Subcutaneous abdominal adipose tissue (tissue), 5 donors: Measurements from ENCODE around the gene ZNF70.

Experiments used
- H3K27ac ChIP-seq: one replicate; pipeline ENCODE4 v1.7.0; 2013; ENCODE audit warnings: low read depth, mild to moderate bottlenecking, inconsistent platforms, low read length, moderate library complexity
- H3K27me3 ChIP-seq, 5 donors: one replicate each; pipeline ENCODE4 v1.7.0; 2013; ENCODE audit warnings: low read length in 5 of 5, inconsistent platforms in 1 of 5; ENCODE audit not compliant: control insufficient read depth in 5 of 5, insufficient read depth in 4 of 5
- H3K36me3 ChIP-seq, 5 donors: one replicate each; pipeline ENCODE4 v1.7.0; 2013; ENCODE audit warnings: low read length in 5 of 5; ENCODE audit not compliant: control insufficient read depth in 5 of 5, insufficient read depth in 5 of 5
- H3K4me1 ChIP-seq, 5 donors: one replicate each; pipeline ENCODE4 v1.7.0; 2013; ENCODE audit warnings: low read length in 5 of 5, mild to moderate bottlenecking in 3 of 5, moderate library complexity in 1 of 5; ENCODE audit not compliant: control insufficient read depth in 5 of 5, insufficient read depth in 5 of 5
- H3K4me3 ChIP-seq, 5 donors: one replicate each; pipeline ENCODE4 v1.7.0; 2013; ENCODE audit warnings: low read length in 5 of 5, low read depth in 1 of 5
- H3K9ac ChIP-seq, 5 donors: one replicate each; pipeline ENCODE4 v1.7.0; 2013; ENCODE audit warnings: low read length in 5 of 5, mild to moderate bottlenecking in 4 of 5, moderate library complexity in 3 of 5
- H3K9me3 ChIP-seq, 5 donors: one replicate each; pipeline ENCODE4 v1.7.0; 2013; ENCODE audit warnings: low read length in 5 of 5; ENCODE audit not compliant: control insufficient read depth in 5 of 5
- donor health status: healthy.
- donor health status: healthy.
- donor health status: healthy.
- donor health status: healthy.
- donor health status: healthy.

ZNF70 gene

DNA sequence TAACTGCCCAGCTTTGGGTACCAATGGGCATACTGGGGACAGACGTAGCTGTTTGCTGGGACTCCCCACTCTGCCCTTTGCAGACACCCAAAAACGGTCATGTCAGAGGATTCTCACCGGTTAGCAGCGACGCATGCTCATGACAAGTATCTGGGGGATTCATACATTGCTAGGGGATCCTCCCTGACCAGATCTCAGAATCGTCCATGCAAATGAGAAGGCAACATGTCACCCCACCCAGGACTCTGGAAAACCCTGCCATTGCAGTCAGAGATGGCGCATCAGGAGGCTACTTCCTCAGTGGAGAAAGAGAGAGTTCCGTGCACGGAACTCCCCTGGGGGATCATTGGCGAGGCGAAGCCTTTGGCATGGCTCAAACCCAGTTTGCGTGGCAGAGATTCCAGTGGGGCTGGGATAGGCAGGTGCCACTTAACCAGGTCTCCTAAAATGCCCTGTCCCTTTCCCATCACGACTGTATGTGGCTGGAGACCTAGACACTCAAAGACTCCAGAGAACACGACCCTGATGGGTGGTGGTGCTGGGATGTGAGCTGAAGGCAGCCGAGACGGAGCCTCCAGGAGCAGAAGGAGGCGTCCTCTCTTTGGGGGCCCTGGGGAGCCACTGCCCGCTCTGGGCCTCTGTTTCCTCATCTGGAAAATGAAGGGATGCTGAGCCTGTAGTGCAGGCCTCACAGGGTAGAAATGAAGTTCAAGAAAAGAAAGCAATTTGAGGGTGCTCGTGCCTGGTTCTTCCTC lies 55.2 kb downstream of the ZNF70 start:
- Histone ChIP-seq H3K4me1 (peaks cover 0 to 5% (median 0%) of the 10 kb centered on the region in 5 donors), H3K9me3 (no peaks in the 10 kb centered on the region), H3K36me3 (peaks cover 11 to 75% (median 54%) of the 10 kb centered on the region in 5 donors), H3K4me3 (no peak overlapping the region), H3K9ac (no peak overlapping the region), H3K27ac (no peak overlapping the region), H3K27me3 (no peaks in the 10 kb centered on the region)

DNA sequence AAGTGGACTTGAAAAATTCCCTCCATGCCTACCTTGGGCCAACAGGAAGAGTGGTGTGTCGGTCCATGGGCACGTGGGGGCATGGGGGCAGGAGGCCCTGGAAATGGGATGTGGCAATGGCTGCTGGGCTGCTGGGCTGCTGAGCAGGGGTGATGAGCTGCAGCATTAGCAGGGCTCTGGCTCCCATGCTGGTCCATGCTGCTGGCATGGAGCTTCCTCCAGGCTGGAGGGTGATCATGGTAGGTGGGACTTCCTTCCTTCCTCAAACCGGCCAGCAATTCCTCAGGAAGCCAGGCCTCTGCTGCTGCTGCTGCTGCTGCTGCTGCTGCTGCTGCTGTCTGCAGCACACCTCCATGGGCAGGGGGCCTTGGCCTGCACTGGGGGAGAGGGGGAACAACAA lies 55.8 kb downstream of the ZNF70 start:
- Histone ChIP-seq H3K4me3 (no peak overlapping the region), H3K9ac (no peak overlapping the region), H3K36me3 (peaks cover 6 to 74% (median 52%) of the 10 kb centered on the region in 5 donors), H3K9me3 (no peaks in the 10 kb centered on the region), H3K4me1 (peaks cover 0 to 5% (median 0%) of the 10 kb centered on the region in 5 donors), H3K27ac (no peak overlapping the region), H3K27me3 (no peaks in the 10 kb centered on the region)

DNA sequence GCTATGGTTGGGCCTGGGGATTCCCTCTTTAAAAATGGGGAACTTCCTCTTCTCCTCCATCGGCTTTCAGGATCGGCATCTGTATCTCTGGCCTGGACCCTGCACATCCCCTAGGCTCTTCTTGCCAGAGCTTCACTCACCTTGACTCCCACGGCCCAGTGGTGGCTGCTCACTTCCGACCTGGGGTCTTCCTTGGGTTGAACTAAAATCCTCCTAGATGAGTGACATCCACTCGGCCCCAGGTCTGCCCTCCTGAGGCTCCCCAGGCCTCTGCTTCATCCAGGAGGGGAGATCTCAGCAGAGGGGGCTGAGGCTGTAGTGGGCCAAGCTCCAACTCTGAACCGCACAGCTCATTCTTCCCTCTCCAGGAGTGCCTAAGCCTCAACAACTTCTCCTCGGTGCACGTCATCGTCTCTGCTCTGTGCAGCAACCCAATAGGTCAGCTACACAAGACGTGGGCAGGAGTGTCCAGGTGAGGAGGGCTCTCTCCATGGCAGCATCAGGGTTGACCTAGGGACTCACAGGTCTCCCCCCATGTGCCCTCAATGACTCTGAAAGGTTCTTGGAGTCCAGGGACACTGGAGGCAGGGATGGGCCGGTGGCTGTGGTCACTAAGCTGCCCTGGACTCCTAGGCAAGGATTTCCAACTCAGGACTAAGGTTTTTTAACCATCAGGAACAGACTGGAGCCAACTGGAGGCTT lies 56.8 kb downstream of the ZNF70 start:
- peaks cover 3 to 77% (median 46%) of the 10 kb centered on the region in 5 donors for H3K36me3 ChIP-seq
- H3K27me3 ChIP-seq, result no peaks in the 10 kb centered on the region
- no peak overlapping the region for H3K4me3 ChIP-seq
- H3K27ac ChIP-seq, result no peak overlapping the region
- no peaks in the 10 kb centered on the region for H3K9me3 ChIP-seq
- peaks cover 0 to 5% (median 0%) of the 10 kb centered on the region in 5 donors for H3K4me1 ChIP-seq
- no peak overlapping the region for H3K9ac ChIP-seq

DNA sequence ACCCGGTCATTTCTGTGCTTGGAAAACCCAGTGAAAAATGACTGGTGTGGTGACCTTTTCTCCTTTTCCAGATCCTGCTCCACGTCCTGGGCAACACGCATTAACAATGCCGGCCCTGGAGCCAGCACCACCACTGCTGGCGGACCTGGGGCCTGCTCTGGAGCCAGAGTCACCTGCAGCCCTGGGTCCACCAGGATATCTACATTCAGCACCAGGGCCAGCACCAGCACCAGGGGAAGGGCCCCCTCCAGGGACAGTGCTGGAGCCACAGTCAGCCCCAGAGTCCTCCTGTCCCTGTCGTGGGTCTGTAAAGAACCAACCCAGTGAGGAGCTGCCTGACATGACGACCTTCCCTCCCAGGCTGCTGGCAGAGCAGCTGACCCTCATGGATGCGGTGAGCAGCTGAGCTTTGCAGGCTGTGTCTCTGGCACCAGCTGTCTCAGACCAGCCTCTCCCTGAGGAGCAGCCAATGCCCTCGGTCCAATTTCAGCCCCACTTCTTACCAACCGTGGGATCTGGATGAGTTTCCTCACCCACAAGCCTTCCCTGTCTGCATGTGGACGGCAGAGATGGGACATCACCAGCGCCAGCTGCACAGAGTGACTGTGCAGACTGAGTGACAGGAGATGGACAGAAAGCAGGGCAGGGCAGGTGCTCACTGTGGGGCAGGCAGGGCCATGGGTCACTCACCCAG lies 58.2 kb downstream of the ZNF70 start:
- Histone ChIP-seq H3K9ac (no peak overlapping the region), H3K27me3 (no peaks in the 10 kb centered on the region), H3K36me3 (peaks cover 3 to 69% (median 38%) of the 10 kb centered on the region in 5 donors), H3K9me3 (no peaks in the 10 kb centered on the region), H3K4me3 (no peak overlapping the region), H3K4me1 (peaks cover 0 to 5% (median 0%) of the 10 kb centered on the region in 5 donors), H3K27ac (no peak overlapping the region)

DNA sequence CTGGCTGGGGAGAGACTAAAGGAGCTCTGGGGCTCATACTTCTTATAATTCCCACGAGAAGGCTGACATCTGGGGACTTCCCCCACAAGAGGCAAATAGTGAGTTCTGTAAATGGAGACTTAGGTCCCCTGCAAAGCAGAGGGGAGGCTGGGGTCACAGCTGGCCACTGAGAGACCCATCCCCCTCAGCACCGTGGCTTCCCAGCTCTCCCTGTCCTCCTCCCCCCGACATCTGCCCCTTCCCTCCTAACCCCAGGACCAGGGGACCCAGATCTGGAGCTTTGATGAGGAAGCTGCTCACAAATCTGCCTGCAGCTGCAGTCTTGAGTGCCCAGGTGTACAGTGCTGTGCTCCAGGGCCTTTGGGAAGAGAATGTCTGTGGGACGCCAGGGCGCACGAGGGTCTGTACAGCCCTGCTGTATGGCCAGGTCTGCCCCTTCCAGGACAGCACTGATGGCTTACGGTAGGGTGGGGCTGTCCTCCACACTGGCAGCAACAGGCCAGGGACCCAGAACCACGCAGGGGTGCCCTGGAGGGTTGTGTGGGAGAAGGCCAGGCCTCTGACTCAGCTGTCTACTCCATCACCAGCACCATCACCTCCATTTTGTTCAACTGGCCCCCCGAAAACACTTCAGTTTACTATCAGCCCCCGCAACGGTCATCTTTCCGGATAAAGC lies 59.0 kb downstream of the ZNF70 start:
- Histone ChIP-seq H3K4me3 (no peak overlapping the region), H3K36me3 (peaks cover 3 to 64% (median 38%) of the 10 kb centered on the region in 5 donors), H3K27me3 (no peaks in the 10 kb centered on the region), H3K9me3 (no peaks in the 10 kb centered on the region), H3K27ac (no peak overlapping the region), H3K9ac (no peak overlapping the region), H3K4me1 (peaks cover 0 to 5% (median 0%) of the 10 kb centered on the region in 5 donors)

DNA sequence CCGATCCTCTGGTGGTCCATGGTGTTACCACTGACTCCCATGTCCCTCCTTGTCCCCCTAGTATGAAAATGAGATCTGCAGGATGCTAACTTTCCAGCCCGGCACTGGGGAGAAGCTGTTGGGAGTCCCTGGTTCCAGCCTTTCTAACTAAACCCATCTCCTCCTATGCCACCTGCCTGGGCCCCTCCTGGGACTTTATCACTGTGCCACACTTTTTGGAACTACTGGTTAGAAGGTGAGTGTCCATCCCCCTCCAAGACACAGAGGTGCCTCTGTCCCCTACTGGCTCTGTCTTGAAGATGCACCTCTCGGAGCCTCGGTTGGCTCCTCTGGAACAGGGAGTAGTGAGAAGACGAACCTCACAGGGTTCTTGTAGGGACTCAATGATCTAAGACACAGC lies 60.2 kb downstream of the ZNF70 start, which contains the start of gene RGL4:
RGL4 (plus strand) TSS at position 301 of the 400 bp plus-strand sequence. CDS start 1,018 bp downstream, outside the sequence.
- Histone ChIP-seq H3K27ac (no peak within 1 kb of the TSS), H3K36me3 (peaks cover 3 to 59% (median 36%) of the 10 kb centered on the region in 5 donors), H3K9me3 (no peaks in the 10 kb centered on the region), H3K9ac (no peak within 1 kb of the TSS), H3K27me3 (no peaks in the 10 kb centered on the region), H3K4me1 (peaks cover 0 to 4% (median 0%) of the 10 kb centered on the region in 5 donors), H3K4me3 (no peak within 1 kb of the TSS)

DNA sequence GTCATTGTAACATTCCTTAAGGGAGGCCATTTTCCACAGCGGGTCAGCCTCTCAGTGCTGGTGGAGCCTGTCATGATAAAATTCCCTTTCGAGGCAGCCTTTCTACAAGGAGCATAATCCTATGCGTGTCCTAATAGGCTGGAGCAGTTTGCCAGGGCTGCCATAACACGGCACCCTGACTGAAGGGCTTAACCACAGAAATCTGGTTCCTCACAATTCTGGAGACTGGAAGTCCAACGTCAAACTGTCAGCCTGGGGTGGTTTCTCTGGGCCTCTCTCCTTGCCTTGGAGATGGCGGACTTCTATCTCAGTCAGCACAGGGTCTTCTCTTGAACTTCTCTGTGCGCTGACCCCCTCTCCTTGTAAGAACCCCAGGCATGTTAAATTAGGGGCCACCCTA lies 61.5 kb downstream of the ZNF70 start:
- Histone ChIP-seq H3K27me3 (no peaks in the 10 kb centered on the region), H3K4me1 (no peaks in the 10 kb centered on the region), H3K27ac (no peak overlapping the region), H3K36me3 (peaks cover 0 to 46% (median 26%) of the 10 kb centered on the region in 5 donors), H3K9me3 (no peaks in the 10 kb centered on the region), H3K4me3 (no peak overlapping the region), H3K9ac (no peak overlapping the region)
